ENCODE results near the gene INTS6L.
"Not testable (repeated sequence)": the region's sequence is repeated elsewhere in the genome, so short reads cannot be mapped to it uniquely, and the experiment has no call there.

INTS6L gene

GRCh38 chrX:135557344-135557743, 36.9 kb downstream of the INTS6L start:
- Histone ChIP-seq H3K79me2 (no peaks in the 10 kb centered on the region), H3K27me3 (ENCODE audit: control insufficient read depth, insufficient read depth, low read length) (no peaks in the 10 kb centered on the region), H3K4me2 (ENCODE audit: low read length) (no peak overlapping the region), H3K9me3 (ENCODE audit: control insufficient read depth, low read length) (no peaks in the 10 kb centered on the region), H2AFZ (no peak overlapping the region), H3K4me3 (ENCODE audit: low read depth, low read length) (no peak overlapping the region), H3K36me3 (ENCODE audit: control insufficient read depth, insufficient read depth, low read length) (no peaks in the 10 kb centered on the region), H3K4me1 (no peaks in the 10 kb centered on the region), H3K9ac (no peak overlapping the region), H3K27ac (no peak overlapping the region)
- TF ChIP-seq CTCF (IDR thresholded peaks at IDR 0.05), result no peak

DNA sequence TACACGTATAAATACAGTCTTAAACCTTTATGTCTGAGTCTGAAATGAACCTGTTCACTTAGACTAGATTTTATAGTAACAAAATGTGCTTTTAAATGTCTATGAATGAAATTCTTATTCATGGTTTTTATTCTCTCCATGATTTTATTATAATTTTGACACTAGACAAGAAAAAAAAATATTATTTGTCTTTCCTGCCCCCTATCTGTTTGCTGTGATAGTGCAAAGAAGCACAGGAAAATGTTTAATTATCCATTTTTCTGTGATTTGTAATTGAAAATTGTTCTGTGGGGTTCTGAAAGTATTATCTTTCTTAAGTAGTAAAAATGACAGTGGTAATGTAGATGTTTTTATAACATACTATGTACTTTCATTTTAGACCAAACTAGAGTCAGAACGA, 52.0 kb downstream of the INTS6L start:
- peak; percentile 39 for TF ChIP-seq CTCF (IDR thresholded peaks at IDR 0.05)
- Histone ChIP-seq H2AFZ (no peak overlapping the region), H3K27me3 (ENCODE audit: control insufficient read depth, insufficient read depth, low read length) (no peaks in the 10 kb centered on the region), H3K9ac (no peak overlapping the region), H3K9me3 (ENCODE audit: control insufficient read depth, low read length) (no peaks in the 10 kb centered on the region), H3K4me2 (ENCODE audit: low read length) (no peak overlapping the region), H3K79me2 (no peaks in the 10 kb centered on the region), H3K4me3 (ENCODE audit: low read depth, low read length) (no peak overlapping the region), H3K27ac (no peak overlapping the region), H3K4me1 (no peaks in the 10 kb centered on the region), H3K36me3 (ENCODE audit: control insufficient read depth, insufficient read depth, low read length) (no peaks in the 10 kb centered on the region)

DNA sequence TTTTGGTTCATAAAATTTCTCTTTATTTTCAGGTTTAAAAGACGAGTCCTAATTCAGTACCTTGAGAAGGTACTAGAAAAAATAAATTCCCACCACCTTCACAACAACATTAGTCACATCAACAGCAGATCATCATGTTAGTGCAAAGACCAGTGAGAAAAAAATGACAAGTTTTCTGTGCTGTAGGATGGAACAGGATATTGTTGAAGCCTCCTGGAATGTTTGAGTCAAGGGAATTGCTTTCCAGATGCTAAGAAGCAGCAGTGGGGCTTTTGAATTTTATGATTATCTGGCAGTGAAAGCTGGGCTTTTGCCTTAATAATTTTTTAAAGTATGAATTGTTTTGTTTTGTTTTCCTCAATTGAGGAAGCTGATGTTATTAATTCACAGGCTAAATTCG, 61.0 kb downstream of the INTS6L start:
- Histone ChIP-seq H3K4me3 (ENCODE audit: low read depth, low read length) (no peak overlapping the region), H3K27me3 (ENCODE audit: control insufficient read depth, insufficient read depth, low read length) (no peaks in the 10 kb centered on the region), H3K79me2 (no peaks in the 10 kb centered on the region), H3K27ac (no peak overlapping the region), H3K36me3 (ENCODE audit: control insufficient read depth, insufficient read depth, low read length) (no peaks in the 10 kb centered on the region), H3K4me2 (ENCODE audit: low read length) (no peak overlapping the region), H3K9me3 (ENCODE audit: control insufficient read depth, low read length) (no peaks in the 10 kb centered on the region), H3K4me1 (no peaks in the 10 kb centered on the region), H2AFZ (no peak overlapping the region), H3K9ac (no peak overlapping the region)
- no peak for TF ChIP-seq CTCF (IDR thresholded peaks at IDR 0.05)

GRCh38 chrX:135585153-135585552, 64.7 kb downstream of the INTS6L start:
- Histone ChIP-seq H3K9me3 (ENCODE audit: control insufficient read depth, low read length) (no peaks in the 10 kb centered on the region), H3K27me3 (ENCODE audit: control insufficient read depth, insufficient read depth, low read length) (no peaks in the 10 kb centered on the region), H3K27ac (no peak overlapping the region), H3K4me3 (ENCODE audit: low read depth, low read length) (no peak overlapping the region), H3K79me2 (no peaks in the 10 kb centered on the region), H2AFZ (no peak overlapping the region), H3K4me2 (ENCODE audit: low read length) (no peak overlapping the region), H3K36me3 (ENCODE audit: control insufficient read depth, insufficient read depth, low read length) (no peaks in the 10 kb centered on the region), H3K4me1 (no peaks in the 10 kb centered on the region), H3K9ac (no peak overlapping the region)
- TF ChIP-seq CTCF (IDR thresholded peaks at IDR 0.05), result no peak

- Histone ChIP-seq H3K27ac (no peak overlapping the region), H2AFZ (no peak overlapping the region), H3K27me3 (ENCODE audit: control insufficient read depth, insufficient read depth, low read length) (no peaks in the 10 kb centered on the region), H3K36me3 (ENCODE audit: control insufficient read depth, insufficient read depth, low read length) (no peaks in the 10 kb centered on the region), H3K9me3 (ENCODE audit: control insufficient read depth, low read length) (no peaks in the 10 kb centered on the region), H3K79me2 (no peaks in the 10 kb centered on the region), H3K4me1 (no peaks in the 10 kb centered on the region), H3K4me3 (ENCODE audit: low read depth, low read length) (no peak overlapping the region), H3K9ac (no peak overlapping the region), H3K4me2 (ENCODE audit: low read length) (no peak overlapping the region)
- no peak for TF ChIP-seq CTCF (IDR thresholded peaks at IDR 0.05)
Observed at GRCh38 chrX:135591871-135592270, 71.4 kb downstream of the INTS6L start.

DNA sequence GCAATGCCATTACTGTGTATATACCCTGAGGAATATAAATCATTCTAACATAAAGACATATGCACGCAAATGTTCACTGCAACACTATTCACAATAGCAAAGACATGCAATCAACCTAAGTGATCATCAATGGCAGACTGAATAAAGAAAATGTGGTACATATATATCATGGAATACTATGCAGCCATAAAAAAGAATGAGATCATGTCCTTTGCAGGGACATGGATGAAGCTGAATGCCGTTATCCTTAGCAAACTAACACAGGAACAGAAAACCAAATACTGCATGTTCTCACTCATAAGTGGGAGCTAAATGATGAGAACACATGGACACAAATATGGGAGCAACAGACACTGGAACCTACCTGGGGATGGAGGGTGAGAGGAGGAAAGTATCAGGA, 73.6 kb downstream of the INTS6L start:
- not testable (repeated sequence) for H3K9me3 ChIP-seq (ENCODE audit: control insufficient read depth, low read length); H3K27ac ChIP-seq; H3K4me1 ChIP-seq; H3K4me2 ChIP-seq (ENCODE audit: low read length); H3K9ac ChIP-seq; H2AFZ ChIP-seq; H3K27me3 ChIP-seq (ENCODE audit: control insufficient read depth, insufficient read depth, low read length); H3K4me3 ChIP-seq (ENCODE audit: low read depth, low read length); H3K36me3 ChIP-seq (ENCODE audit: control insufficient read depth, insufficient read depth, low read length); H3K79me2 ChIP-seq

GRCh38 chrX:135594453-135594852, 74.0 kb downstream of the INTS6L start:
- H3K79me2 ChIP-seq; H3K4me1 ChIP-seq; H3K27me3 ChIP-seq (ENCODE audit: control insufficient read depth, insufficient read depth, low read length); H3K27ac ChIP-seq; H3K9ac ChIP-seq; H3K4me3 ChIP-seq (ENCODE audit: low read depth, low read length); H3K36me3 ChIP-seq (ENCODE audit: control insufficient read depth, insufficient read depth, low read length); H3K4me2 ChIP-seq (ENCODE audit: low read length); H3K9me3 ChIP-seq (ENCODE audit: control insufficient read depth, low read length); H2AFZ ChIP-seq: not testable (repeated sequence)
